GM18526 (cell line): ENCODE measurements around the gene ITK.

Experiments
- POLR2A ChIP-seq: IDR thresholded peaks from 3 replicates; pipeline ENCODE4 v1.6.1; 2011; ENCODE audit not compliant: insufficient read length; ENCODE audit errors: extremely low read depth

ITK gene

DNA sequence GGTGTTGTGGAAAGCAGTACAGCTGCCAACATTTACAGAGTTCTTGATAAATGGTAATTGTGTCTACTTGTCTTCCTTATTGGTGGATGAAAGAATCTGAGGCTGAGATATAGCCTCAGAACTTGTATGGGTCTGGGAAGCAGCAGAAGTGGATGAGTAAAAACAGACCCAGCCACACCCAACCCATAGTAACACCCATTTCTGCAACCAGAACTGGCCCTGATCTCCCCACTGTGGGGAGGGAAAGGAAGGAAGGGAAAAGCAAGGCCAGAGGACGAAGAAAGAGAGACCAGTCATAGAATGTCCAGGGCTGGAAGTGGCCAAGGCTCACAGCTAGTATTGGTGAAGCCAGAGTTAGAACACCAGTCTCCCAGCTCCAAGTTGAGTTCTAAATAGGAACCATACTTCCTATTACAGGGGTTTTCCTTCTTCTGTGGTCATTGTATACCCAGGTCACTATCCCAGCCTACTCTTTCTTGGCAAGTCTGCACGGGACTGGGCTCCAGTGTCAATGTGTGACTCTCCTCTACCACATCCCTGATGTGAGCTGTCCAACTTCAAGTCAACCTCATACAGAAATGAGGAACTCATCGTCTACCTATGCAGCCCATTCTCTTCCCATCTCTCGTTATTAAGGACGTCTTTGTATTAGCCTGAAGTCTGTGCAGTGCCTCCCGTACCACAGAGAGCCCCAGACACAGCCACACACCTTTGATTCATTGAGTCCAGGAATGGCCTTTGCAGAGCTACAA is 35.9 kb downstream of the ITK start:
- no peak for TF ChIP-seq POLR2A

DNA sequence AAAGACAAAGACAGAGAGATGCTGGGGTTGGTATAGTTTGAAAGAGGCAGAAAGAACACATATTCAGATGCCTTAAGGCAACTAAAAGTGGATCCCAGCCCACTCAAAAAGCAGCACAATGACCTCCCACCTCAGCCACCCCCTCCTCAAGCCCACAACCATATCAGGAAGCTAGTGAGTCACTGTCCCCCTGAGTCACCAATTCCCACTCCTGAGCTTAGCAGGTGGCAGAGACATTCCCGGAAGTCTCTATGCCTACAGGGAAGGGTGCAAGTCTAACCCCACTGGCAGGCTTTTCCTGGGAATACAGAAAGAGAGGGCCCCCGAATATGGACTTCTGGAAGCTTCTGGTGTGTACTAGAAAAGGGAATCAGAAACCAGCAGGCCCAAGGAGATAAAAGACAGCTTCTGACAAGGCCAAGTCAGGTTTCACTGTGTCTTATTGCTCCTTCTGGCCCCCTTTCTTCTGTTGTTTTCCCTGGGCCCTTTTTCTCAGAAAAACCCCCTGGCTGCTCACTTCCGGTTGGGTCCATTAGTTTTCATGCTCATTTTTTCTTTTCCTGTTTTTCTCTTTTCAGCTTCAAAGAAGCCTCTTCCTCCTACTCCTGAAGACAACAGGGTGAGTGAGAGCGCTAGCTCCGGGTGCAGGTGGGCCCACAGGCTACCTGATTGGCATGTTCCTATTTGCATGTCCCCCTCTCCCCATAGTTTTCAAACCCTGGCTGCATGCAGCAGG is 36.8 kb downstream of the ITK start:
- TF ChIP-seq POLR2A, result no peak

- TF ChIP-seq POLR2A, result no peak
Observed at GRCh38 chr5:157219491-157220271, 39.0 kb downstream of the ITK start.

DNA sequence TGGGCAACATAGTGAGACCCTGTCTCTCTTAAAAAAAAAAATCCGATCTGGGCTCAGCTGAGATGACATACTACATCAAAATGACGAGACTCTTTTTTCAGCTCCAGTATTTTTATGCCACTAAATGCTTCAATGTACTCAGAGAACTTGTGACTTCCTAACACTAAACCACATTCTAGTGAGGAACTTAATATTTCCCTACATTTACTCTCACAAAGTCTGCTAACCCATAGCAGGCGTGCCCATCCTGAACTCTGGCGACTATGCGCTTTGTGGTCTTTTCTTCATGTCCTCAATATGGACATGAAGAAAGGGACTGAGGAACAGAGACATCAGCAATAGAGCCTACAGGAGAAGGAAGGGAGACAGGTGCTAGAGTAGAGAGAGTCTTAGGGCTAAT is 41.3 kb downstream of the ITK start:
- TF ChIP-seq POLR2A, result no peak

GRCh38 chr5:157222506-157223230 is 42.0 kb downstream of the ITK start:
- TF ChIP-seq POLR2A, result no peak

DNA sequence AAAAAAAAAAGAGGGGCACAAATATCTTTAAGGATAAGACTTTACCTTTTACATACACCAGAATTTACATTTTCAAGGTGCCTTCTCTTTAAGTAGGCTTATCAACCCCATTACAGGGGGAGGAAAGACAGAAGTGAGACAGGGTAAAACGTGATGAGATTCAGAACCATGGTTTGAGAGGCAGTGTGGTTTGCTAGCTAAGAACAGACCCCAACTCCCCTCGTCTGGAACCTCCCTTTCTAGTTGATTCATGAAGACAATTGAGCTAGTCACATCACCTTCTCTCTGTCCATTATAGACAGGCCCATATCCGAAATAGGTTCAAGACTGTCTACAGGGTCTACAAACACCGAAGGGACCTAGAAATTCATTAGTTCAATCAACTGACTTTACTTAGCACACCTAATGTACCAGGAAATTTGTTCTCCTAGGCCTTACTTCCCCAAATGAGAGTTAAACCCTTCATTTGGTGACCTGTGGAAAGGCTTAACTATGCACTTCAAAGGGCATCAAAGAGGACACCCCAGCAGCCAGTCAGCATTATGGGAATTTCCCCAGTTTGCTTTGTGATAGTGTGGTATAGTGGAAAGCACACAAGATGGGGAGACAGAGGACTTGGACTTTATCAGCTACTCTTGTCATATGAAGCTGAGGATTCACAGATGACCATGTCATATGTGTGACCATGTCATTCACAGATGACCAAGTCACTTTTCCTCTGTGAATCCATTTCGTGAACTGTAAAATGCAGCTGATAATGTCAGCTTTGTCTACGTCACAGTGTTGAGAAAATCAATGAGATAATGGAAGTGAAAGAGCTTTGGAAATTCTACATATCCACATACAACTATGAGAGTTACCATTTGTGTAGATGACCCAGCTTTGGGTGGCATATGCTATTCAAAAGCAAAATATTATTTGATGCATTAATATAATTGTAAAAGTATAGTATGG is 45.1 kb downstream of the ITK start:
- TF ChIP-seq POLR2A, result no peak

GRCh38 chr5:157230610-157231009 is 50.0 kb downstream of the ITK start:
- no peak for TF ChIP-seq POLR2A

- TF ChIP-seq POLR2A, result no peak
Observed at GRCh38 chr5:157232706-157233105, 52.1 kb downstream of the ITK start.

GRCh38 chr5:157233515-157233914 is 52.9 kb downstream of the ITK start:
- TF ChIP-seq POLR2A, result no peak

DNA sequence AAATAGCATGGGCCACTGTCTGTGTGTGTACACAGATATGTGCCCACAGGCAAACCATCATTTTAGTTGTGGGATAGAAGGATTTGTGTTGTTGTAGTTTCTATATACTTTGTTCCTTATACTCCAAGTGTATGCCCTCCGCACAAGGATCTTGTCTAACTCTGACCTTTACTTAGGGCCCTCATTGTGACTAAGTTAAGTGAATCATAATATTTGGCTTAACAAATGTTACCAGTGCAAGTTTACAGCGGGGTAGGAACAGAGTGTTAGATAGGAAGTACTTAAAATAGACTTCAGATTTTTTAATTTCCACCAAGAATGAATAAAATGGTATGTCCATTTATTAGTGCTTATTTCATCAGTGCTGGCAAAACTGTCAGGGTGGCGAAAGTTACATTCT is 55.8 kb downstream of the ITK start:
- TF ChIP-seq POLR2A, result no peak

GRCh38 chr5:157241483-157241882 is 60.8 kb downstream of the ITK start:
- TF ChIP-seq POLR2A, result no peak

- no peak for TF ChIP-seq POLR2A
Observed at GRCh38 chr5:157245476-157245875, 64.8 kb downstream of the ITK start.

- no peak for TF ChIP-seq POLR2A
Observed at GRCh38 chr5:157245886-157246285, 65.2 kb downstream of the ITK start.

- TF ChIP-seq POLR2A, result no peak
Observed at GRCh38 chr5:157247267-157247666, 66.6 kb downstream of the ITK start.
